Measurements from ENCODE around the gene CEP97. TPM values are rescaled to one million over a fixed set of nuclear protein-coding genes. Genes with fewer than 3 reads are reported as not detected.

The CEP97 gene
- total and polyA plus RNA-seq, 9 of the 15 experiments (the other 6 are each of a cell fraction or from before 2014, with no cell fraction given): 2.0 to 10.1 (median 4.3) TPM

GRCh38 chr3:101675709-101676215, 48.7 kb upstream of the CEP97 start (continued):
- no peak for TF ChIP-seq SRSF9 (IDR thresholded peaks at IDR 0.05; ENCODE audit: borderline replicate concordance, low read depth, low read length)
- no peak for TF ChIP-seq STAT5A (IDR thresholded peaks at IDR 0.05; ENCODE audit: borderline replicate concordance, low read length)
- no peak for TF ChIP-seq TSC22D4 (tag; IDR thresholded peaks at IDR 0.05)
- peak; percentile 34 for TF ChIP-seq RBM25 (IDR thresholded peaks at IDR 0.05; ENCODE audit: low read depth, low read length, severe bottlenecking)
- TF ChIP-seq SIN3B (IDR thresholded peaks at IDR 0.05; ENCODE audit: low read depth): no peak
- TF ChIP-seq DPF2 (IDR thresholded peaks at IDR 0.05): no peak; the same call in 1 of the 2 replicates
- TF ChIP-seq, protein P1, sequence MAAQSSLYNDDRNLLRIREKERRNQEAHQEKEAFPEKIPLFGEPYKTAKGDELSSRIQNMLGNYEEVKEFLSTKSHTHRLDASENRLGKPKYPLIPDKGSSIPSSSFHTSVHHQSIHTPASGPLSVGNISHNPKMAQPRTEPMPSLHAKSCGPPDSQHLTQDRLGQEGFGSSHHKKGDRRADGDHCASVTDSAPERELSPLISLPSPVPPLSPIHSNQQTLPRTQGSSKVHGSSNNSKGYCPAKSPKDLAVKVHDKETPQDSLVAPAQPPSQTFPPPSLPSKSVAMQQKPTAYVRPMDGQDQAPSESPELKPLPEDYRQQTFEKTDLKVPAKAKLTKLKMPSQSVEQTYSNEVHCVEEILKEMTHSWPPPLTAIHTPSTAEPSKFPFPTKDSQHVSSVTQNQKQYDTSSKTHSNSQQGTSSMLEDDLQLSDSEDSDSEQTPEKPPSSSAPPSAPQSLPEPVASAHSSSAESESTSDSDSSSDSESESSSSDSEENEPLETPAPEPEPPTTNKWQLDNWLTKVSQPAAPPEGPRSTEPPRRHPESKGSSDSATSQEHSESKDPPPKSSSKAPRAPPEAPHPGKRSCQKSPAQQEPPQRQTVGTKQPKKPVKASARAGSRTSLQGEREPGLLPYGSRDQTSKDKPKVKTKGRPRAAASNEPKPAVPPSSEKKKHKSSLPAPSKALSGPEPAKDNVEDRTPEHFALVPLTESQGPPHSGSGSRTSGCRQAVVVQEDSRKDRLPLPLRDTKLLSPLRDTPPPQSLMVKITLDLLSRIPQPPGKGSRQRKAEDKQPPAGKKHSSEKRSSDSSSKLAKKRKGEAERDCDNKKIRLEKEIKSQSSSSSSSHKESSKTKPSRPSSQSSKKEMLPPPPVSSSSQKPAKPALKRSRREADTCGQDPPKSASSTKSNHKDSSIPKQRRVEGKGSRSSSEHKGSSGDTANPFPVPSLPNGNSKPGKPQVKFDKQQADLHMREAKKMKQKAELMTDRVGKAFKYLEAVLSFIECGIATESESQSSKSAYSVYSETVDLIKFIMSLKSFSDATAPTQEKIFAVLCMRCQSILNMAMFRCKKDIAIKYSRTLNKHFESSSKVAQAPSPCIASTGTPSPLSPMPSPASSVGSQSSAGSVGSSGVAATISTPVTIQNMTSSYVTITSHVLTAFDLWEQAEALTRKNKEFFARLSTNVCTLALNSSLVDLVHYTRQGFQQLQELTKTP (IDR thresholded peaks at IDR 0.05; ENCODE audit: low read depth in 1 of 2, partially characterized antibody in 2 of 2): peak in 1 of 2 experiments; percentile 70
- TF ChIP-seq ZNF436 (CRISPR knock-in tag; IDR thresholded peaks at IDR 0.05): no peak
- TF ChIP-seq, protein P2, sequence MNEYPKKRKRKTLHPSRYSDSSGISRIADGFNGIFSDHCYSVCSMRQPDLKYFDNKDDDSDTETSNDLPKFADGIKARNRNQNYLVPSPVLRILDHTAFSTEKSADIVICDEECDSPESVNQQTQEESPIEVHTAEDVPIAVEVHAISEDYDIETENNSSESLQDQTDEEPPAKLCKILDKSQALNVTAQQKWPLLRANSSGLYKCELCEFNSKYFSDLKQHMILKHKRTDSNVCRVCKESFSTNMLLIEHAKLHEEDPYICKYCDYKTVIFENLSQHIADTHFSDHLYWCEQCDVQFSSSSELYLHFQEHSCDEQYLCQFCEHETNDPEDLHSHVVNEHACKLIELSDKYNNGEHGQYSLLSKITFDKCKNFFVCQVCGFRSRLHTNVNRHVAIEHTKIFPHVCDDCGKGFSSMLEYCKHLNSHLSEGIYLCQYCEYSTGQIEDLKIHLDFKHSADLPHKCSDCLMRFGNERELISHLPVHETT (CRISPR knock-in tag; conservative IDR thresholded peaks at IDR 0.05 in 1 of 2, IDR thresholded peaks at IDR 0.05 in 1 of 2): no peak
- no peak for TF ChIP-seq MXD1 (CRISPR knock-in tag; IDR thresholded peaks at IDR 0.05; ENCODE audit: borderline replicate concordance, poor library complexity, severe bottlenecking)
- no peak for TF ChIP-seq PBX2 (CRISPR knock-in tag; IDR thresholded peaks at IDR 0.05; ENCODE audit: low read depth)
- TF ChIP-seq PBX2 (tag; conservative IDR thresholded peaks at IDR 0.05; ENCODE audit: low read depth): no peak
- no peak for TF ChIP-seq GTF2E2 (tag; IDR thresholded peaks at IDR 0.05)
- TF ChIP-seq BCOR (IDR thresholded peaks at IDR 0.05): peak; percentile 63; the same call in 1 of the 2 replicates
- no peak for TF ChIP-seq ZBTB8A (IDR thresholded peaks at IDR 0.05; ENCODE audit: partially characterized antibody)
- TF ChIP-seq E2F3 (CRISPR knock-in tag; IDR thresholded peaks at IDR 0.05): no peak
- no peak for TF ChIP-seq SPI1 (IDR thresholded peaks at IDR 0.05; ENCODE audit: borderline replicate concordance, low read depth, low read length)
- TF ChIP-seq, protein P3, sequence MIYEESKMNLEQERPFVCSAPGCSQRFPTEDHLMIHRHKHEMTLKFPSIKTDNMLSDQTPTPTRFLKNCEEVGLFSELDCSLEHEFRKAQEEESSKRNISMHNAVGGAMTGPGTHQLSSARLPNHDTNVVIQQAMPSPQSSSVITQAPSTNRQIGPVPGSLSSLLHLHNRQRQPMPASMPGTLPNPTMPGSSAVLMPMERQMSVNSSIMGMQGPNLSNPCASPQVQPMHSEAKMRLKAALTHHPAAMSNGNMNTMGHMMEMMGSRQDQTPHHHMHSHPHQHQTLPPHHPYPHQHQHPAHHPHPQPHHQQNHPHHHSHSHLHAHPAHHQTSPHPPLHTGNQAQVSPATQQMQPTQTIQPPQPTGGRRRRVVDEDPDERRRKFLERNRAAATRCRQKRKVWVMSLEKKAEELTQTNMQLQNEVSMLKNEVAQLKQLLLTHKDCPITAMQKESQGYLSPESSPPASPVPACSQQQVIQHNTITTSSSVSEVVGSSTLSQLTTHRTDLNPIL (CRISPR knock-in tag; IDR thresholded peaks at IDR 0.05): no peak

All from K562 (cell line).